ENCODE results near the gene SLC9A8. TPM values are rescaled to one million over a fixed set of nuclear protein-coding genes. Genes with fewer than 3 reads are reported as not detected.

SLC9A8 gene
- total RNA-seq, 1 experiment from 2014 or later: 7.5 TPM

DNA sequence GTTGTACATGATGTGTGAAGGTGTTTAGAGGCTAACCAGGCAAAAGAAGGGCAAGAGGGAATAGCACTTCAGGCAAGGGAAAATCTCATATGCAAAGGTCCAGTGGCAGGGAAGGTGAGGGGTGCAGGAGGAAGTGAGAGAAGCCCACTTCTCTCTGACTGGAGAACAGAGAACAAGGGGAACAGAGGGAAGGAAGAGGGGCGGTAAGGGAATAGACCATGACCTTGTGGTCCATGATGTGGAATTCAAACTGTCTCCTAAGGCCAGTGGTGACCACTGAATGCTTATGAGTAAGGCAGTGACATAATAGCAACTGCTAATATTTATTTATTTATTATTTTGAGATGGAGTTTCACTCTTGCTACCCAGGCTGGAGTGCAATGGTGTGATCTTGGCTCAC lies 20.6 kb upstream of the SLC9A8 start:
- Histone ChIP-seq H4K20me1 (ENCODE audit: control insufficient read depth, insufficient read depth, insufficient read length) (no peaks in the 10 kb centered on the region), H3T11ph (ENCODE audit: low read length) (no peak overlapping the region), H3K27ac (ENCODE audit: insufficient read length, low read depth, low read length) (no peak overlapping the region), H3K23me2 (ENCODE audit: insufficient read length, low read depth, low read length, poor library complexity, severe bottlenecking) (no peaks in the 10 kb centered on the region), H2BK15ac (ENCODE audit: low read depth, low read length) (no peak overlapping the region), H3K27me3 (ENCODE audit: insufficient read depth, low read length) (no peaks in the 10 kb centered on the region), H2BK120ac (ENCODE audit: low read depth, low read length, poor library complexity, severe bottlenecking) (no peak overlapping the region), H2BK12ac (ENCODE audit: insufficient read length, low read depth, low read length) (no peak overlapping the region), H3K4ac (ENCODE audit: low read depth, low read length) (no peak overlapping the region), H2AFZ (ENCODE audit: low read length) (no peak overlapping the region), H2BK5ac (ENCODE audit: insufficient read length, low read length) (no peak overlapping the region), H3K18ac (ENCODE audit: insufficient read length, low read depth, low read length) (no peak overlapping the region), H4K91ac (ENCODE audit: insufficient read length, low read depth, low read length) (no peak overlapping the region), H3K14ac (ENCODE audit: insufficient read depth, low read length) (no peak overlapping the region), H3K23ac (ENCODE audit: insufficient read length, low read depth, low read length) (no peak overlapping the region), H4K8ac (replicated peaks; ENCODE audit: insufficient read length, low read depth, low read length) (no peak overlapping the region), H3K9ac (ENCODE audit: extremely low read depth, insufficient read length, low read length) (no peak overlapping the region), H2BK20ac (ENCODE audit: low read depth, low read length, poor library complexity, severe bottlenecking) (no peak overlapping the region), H3K9me3 (ENCODE audit: control insufficient read depth, low read depth, low read length) (no peaks in the 10 kb centered on the region), H3K79me1 (ENCODE audit: insufficient read depth, low read depth, low read length, poor library complexity, severe bottlenecking) (no peaks in the 10 kb centered on the region), H3K4me1 (ENCODE audit: insufficient read depth, low read length) (no peaks in the 10 kb centered on the region), H4K5ac (ENCODE audit: insufficient read length, low read depth, low read length) (no peak overlapping the region), H3K79me2 (ENCODE audit: insufficient read depth, low read length) (no peaks in the 10 kb centered on the region), H2AK5ac (ENCODE audit: insufficient read length, low read length) (no peak overlapping the region), H3K4me2 (ENCODE audit: insufficient read depth, insufficient read length, low read length) (no peak overlapping the region), H3K56ac (ENCODE audit: insufficient read length, low read depth, low read length) (no peak overlapping the region)
- Mint-ChIP-seq H3K4me3 (no peak overlapping the region), H3K4me1 (peaks cover 0 to 9% of the 10 kb centered on the region in 2 experiments; a peak in 2 of 4 replicates), H3K36me3 (ENCODE audit: insufficient read depth in 1 of 3, low read depth in 3 of 3) (no peaks in the 10 kb centered on the region), H3K27me3 (ENCODE audit: low read depth) (peaks cover 1% of the 10 kb centered on the region), H3K27ac (no peak overlapping the region), H3K9me3 (no peaks in the 10 kb centered on the region)
- WGBS (ENCODE audit: extremely low coverage, insufficient read length, low lambda C conversion rate): no CpG with 5 or more reads among the region's 1 CpG
- TF ChIP-seq CTCF (conservative IDR thresholded peaks at IDR 0.05): no peak
- no peak for DNase-seq

Measured in H9 (cell line).